Stimulated activated CD4-positive, alpha-beta T cell treated with anti-CD3 and anti-CD28 coated beads, Interleukin-12 subunit alpha, Interleukin-12 subunit beta, amount 100 ng/mL, for 48 hours (primary cell): ENCODE data around the gene GIMAP1.

Experiments used
- DNase-seq, 3 donors: peaks; one replicate each; pipeline ENCODE4 v3.0.0-alpha.2; 2020; ENCODE audit warnings: low read depth in 2 of 3, low spot score in 1 of 3

The GIMAP1 gene

GRCh38 chr7:150721970-150722373, 5.6 kb downstream of the GIMAP1 start:
- no peak for DNase-seq

- no peak for DNase-seq
These were observed 6.1 kb downstream of the GIMAP1 start for GRCh38 chr7:150722431-150722931.

- no peak for DNase-seq
These were observed 7.1 kb downstream of the GIMAP1 start for GRCh38 chr7:150723467-150723866.

GRCh38 chr7:150727381-150727780, 11.0 kb downstream of the GIMAP1 start:
- DNase-seq: no peak

- no peak for DNase-seq
These were observed 11.6 kb downstream of the GIMAP1 start for GRCh38 chr7:150728011-150728410.

GRCh38 chr7:150728609-150729008, 12.2 kb downstream of the GIMAP1 start:
- no peak for DNase-seq

GRCh38 chr7:150731916-150732315, 15.5 kb downstream of the GIMAP1 start:
- DNase-seq: no peak

GRCh38 chr7:150732786-150733481, 16.5 kb downstream of the GIMAP1 start:
- no peak for DNase-seq

- DNase-seq: no peak
These were observed 17.2 kb downstream of the GIMAP1 start for GRCh38 chr7:150733482-150734095.

- no peak for DNase-seq
These were observed 17.8 kb downstream of the GIMAP1 start for GRCh38 chr7:150734254-150734653.

- no peak for DNase-seq
These were observed 19.4 kb downstream of the GIMAP1 start for GRCh38 chr7:150735596-150736358.

GRCh38 chr7:150736864-150737263, 20.5 kb downstream of the GIMAP1 start:
- DNase-seq: no peak

GRCh38 chr7:150737265-150738055, 21.0 kb downstream of the GIMAP1 start, which contains the start of gene GIMAP5:
GIMAP5 (plus strand) TSS chr7:150737418; CDS start chr7:150740885, 3,467 bp downstream.
- DNase-seq: no peak

- DNase-seq: no peak
These were observed 21.7 kb downstream of the GIMAP1 start for GRCh38 chr7:150738092-150738491.

- no peak for DNase-seq
These were observed 22.2 kb downstream of the GIMAP1 start for GRCh38 chr7:150738591-150739001.

GRCh38 chr7:150739033-150739432, 22.6 kb downstream of the GIMAP1 start:
- DNase-seq: no peak

- no peak for DNase-seq
These were observed 23.6 kb downstream of the GIMAP1 start for GRCh38 chr7:150740053-150740452.

- no peak for DNase-seq
These were observed 26.0 kb downstream of the GIMAP1 start for GRCh38 chr7:150742286-150742968.

- DNase-seq: no peak
These were observed 27.7 kb downstream of the GIMAP1 start for GRCh38 chr7:150744041-150744656.

- DNase-seq: no peak
These were observed 28.7 kb downstream of the GIMAP1 start for GRCh38 chr7:150745086-150745485.
